ENCODE measurements around the gene GRM4.

GRM4 gene

DNA sequence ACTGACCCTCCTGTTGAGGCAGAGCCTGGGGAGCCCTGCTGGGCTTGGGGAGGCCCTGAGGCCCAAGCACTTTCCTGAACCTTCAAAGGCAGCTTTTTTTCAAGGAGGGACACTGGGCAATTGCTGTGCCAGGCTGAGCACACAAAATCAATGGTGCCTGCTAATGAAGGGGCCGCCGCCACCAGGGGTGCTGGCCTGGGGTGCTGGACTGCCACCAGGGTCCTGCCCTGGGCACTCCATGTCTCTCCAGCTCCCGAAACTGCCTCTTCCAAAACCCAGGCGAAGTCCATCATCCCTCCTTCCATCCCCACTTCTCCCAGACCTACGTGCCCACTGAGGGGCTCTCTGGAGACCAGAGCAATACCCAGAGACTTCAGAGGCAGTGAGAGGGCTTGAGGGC lies 145.6 kb downstream of the GRM4 start:
- TF ChIP-seq, protein P1, sequence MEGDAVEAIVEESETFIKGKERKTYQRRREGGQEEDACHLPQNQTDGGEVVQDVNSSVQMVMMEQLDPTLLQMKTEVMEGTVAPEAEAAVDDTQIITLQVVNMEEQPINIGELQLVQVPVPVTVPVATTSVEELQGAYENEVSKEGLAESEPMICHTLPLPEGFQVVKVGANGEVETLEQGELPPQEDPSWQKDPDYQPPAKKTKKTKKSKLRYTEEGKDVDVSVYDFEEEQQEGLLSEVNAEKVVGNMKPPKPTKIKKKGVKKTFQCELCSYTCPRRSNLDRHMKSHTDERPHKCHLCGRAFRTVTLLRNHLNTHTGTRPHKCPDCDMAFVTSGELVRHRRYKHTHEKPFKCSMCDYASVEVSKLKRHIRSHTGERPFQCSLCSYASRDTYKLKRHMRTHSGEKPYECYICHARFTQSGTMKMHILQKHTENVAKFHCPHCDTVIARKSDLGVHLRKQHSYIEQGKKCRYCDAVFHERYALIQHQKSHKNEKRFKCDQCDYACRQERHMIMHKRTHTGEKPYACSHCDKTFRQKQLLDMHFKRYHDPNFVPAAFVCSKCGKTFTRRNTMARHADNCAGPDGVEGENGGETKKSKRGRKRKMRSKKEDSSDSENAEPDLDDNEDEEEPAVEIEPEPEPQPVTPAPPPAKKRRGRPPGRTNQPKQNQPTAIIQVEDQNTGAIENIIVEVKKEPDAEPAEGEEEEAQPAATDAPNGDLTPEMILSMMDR (IDR thresholded peaks at IDR 0.05): no peak
- Histone ChIP-seq H3K4me1 (no peaks in the 10 kb centered on the region), H3K9me3 (peaks cover 0 to 5% (median 0%) of the 10 kb centered on the region in 3 donors), H3K4me3 (no peak overlapping the region), H3K36me3 (no peaks in the 10 kb centered on the region), H3K27me3 (peaks cover 0 to 23% of the 10 kb centered on the region in 2 donors), H3K27ac (no peak overlapping the region)
- intact Hi-C loops (cut with DNase I; ENCODE audit: low total_unique reads): no loop called here
- DNase-seq: no peak

DNA sequence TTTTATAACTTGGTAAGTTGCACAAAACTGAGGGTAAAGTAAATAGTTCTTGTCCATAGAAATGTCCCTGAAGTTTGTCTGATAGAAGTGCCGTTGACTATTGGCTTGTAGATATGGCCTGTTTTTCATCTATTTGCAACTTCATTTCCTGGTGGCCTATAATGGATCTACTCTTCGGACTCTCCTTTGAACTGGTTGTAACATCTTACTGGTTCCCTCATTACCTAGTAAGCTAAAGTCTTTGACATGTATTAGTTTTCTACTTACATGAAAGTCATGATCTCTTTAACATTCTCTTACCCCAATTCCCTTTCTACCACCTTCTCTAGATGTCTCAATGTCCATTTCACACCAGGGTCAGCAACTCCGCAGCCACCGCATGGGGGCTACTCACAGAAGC lies 146.3 kb downstream of the GRM4 start:
- H3K27ac ChIP-seq: no peak overlapping the region
- no peak for DNase-seq
- H3K4me1 ChIP-seq: peaks cover 0 to 5% (median 0%) of the 10 kb centered on the region in 4 donors
- no peak overlapping the region for H3K4me3 ChIP-seq
- intact Hi-C loops (cut with DNase I; ENCODE audit: low total_unique reads): no loop called here
- TF ChIP-seq, protein P1 (IDR thresholded peaks at IDR 0.05): no peak
- no peaks in the 10 kb centered on the region for H3K36me3 ChIP-seq
- H3K9me3 ChIP-seq: peaks cover 0 to 5% (median 0%) of the 10 kb centered on the region in 3 donors
- H3K27me3 ChIP-seq: peaks cover 0 to 28% of the 10 kb centered on the region in 2 donors

DNA sequence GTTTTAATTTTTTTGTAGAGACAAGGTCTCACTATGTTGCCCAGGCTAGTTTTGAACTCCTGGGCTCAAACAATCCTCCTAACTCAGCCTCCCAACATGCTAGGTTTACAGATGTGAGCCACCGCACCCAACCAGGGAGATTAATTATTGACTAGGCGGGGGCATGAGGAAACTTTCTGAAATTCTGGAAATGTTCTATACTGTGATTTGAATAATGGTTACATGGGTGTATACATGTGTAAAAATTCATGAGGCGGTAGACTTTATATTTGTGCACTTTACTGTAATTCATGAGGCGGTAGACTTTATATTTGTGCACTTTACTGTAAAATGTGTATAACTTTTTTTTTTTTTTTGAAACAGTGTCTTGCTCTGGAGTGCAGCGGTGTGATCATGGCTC lies 147.2 kb downstream of the GRM4 start:
- Histone ChIP-seq H3K36me3 (no peaks in the 10 kb centered on the region), H3K4me1 (peaks cover 0 to 5% (median 0%) of the 10 kb centered on the region in 4 donors), H3K9me3 (peaks cover 0 to 5% (median 0%) of the 10 kb centered on the region in 3 donors), H3K27ac (no peak overlapping the region), H3K27me3 (peaks cover 0 to 36% of the 10 kb centered on the region in 2 donors), H3K4me3 (no peak overlapping the region)
- TF ChIP-seq, protein P1 (IDR thresholded peaks at IDR 0.05): no peak
- DNase-seq: no peak
- intact Hi-C loops (cut with DNase I; ENCODE audit: low total_unique reads): no loop called here

DNA sequence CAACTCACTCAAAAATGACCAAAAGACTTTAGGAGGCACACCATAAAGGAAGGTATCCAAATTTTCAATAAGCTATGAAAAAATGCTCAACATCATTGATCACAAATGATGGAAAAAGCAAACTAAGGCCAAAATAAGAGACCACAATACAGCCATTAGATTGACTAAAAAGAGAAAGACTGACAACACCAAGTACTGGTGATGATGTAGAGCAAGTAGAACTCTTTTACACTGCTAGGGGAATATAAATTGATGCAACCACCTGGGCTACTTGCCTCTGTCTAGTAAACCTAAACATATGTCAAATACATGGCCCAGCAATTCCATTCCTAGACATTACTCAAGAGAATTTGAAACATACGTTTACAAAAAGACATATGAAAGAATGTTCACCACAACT lies 148.6 kb downstream of the GRM4 start:
- Histone ChIP-seq H3K27ac (no peak overlapping the region), H3K27me3 (peaks cover 0 to 39% of the 10 kb centered on the region in 2 donors), H3K9me3 (no peaks in the 10 kb centered on the region), H3K4me3 (no peak overlapping the region), H3K4me1 (peaks cover 0 to 5% (median 0%) of the 10 kb centered on the region in 4 donors), H3K36me3 (no peaks in the 10 kb centered on the region)
- TF ChIP-seq, protein P1 (IDR thresholded peaks at IDR 0.05): no peak
- intact Hi-C loops (cut with DNase I; ENCODE audit: low total_unique reads): no loop called here
- no peak for DNase-seq

DNA sequence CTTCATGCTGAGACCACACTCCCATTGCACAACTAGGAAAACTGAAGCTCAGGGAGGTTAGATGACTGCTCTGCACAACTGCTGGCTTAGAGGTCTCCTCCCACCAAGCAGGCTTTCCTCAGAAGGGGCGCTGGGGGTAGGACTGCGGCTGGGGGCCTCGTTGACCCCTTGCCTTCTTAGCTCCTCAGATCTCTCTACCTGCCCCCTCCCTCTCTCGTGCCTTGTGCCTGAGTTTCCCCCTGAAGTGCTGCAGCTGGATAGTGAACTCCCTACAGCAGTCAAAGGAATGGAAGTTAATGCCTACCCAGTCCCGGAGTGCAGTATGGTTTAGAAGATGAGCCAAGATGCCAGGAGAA lies 149.8 kb downstream of the GRM4 start:
- Histone ChIP-seq H3K27me3 (peaks cover 0 to 40% of the 10 kb centered on the region in 2 donors), H3K27ac (no peak overlapping the region), H3K36me3 (no peaks in the 10 kb centered on the region), H3K4me1 (peaks cover 0 to 5% (median 0%) of the 10 kb centered on the region in 4 donors), H3K4me3 (no peak overlapping the region), H3K9me3 (no peaks in the 10 kb centered on the region)
- DNase-seq: peak in 1 of 2 donors; percentile 29
- TF ChIP-seq, protein P1 (IDR thresholded peaks at IDR 0.05): no peak
- intact Hi-C loops (cut with DNase I; ENCODE audit: low total_unique reads): no loop called here
